ENCODE data around the gene ANKRD12.
"Not testable (repeated sequence)": the region's sequence is repeated elsewhere in the genome, so short reads cannot be mapped to it uniquely, and the experiment has no call there.

The ANKRD12 gene

GRCh38 chr18:9147440-9148202 lies 11.0 kb downstream of the ANKRD12 start:
- peak; percentile 72 for DNase-seq

- DNase-seq: no peak
These were observed 11.6 kb downstream of the ANKRD12 start for GRCh38 chr18:9148203-9148552.

- no peak for DNase-seq
These were observed 13.5 kb downstream of the ANKRD12 start for GRCh38 chr18:9150121-9150520.

GRCh38 chr18:9153256-9153655 lies 16.7 kb downstream of the ANKRD12 start:
- DNase-seq: no peak

GRCh38 chr18:9156604-9157249 lies 20.1 kb downstream of the ANKRD12 start:
- DNase-seq: no peak

- no peak for DNase-seq
These were observed 21.2 kb downstream of the ANKRD12 start for GRCh38 chr18:9157806-9158205.

GRCh38 chr18:9160014-9160413 lies 23.4 kb downstream of the ANKRD12 start:
- no peak for DNase-seq

GRCh38 chr18:9162663-9163062 lies 26.1 kb downstream of the ANKRD12 start:
- DNase-seq: not testable (repeated sequence)

- not testable (repeated sequence) for DNase-seq
These were observed 27.6 kb downstream of the ANKRD12 start for GRCh38 chr18:9164149-9164548.

- DNase-seq: not testable (repeated sequence)
These were observed 29.3 kb downstream of the ANKRD12 start for GRCh38 chr18:9165883-9166282.

- DNase-seq: not testable (repeated sequence)
These were observed 32.9 kb downstream of the ANKRD12 start for GRCh38 chr18:9169515-9169914.

GRCh38 chr18:9171919-9172318 lies 35.3 kb downstream of the ANKRD12 start:
- not testable (repeated sequence) for DNase-seq

GRCh38 chr18:9172506-9173127 lies 36.0 kb downstream of the ANKRD12 start:
- no peak for DNase-seq

- peak; percentile 10 for DNase-seq
These were observed 37.2 kb downstream of the ANKRD12 start for GRCh38 chr18:9173770-9174233.

GRCh38 chr18:9174302-9174701 lies 37.7 kb downstream of the ANKRD12 start:
- DNase-seq: no peak

GRCh38 chr18:9175115-9175514 lies 38.5 kb downstream of the ANKRD12 start:
- no peak for DNase-seq

GRCh38 chr18:9177031-9177430 lies 40.5 kb downstream of the ANKRD12 start:
- DNase-seq: no peak

GRCh38 chr18:9177466-9177865 lies 40.9 kb downstream of the ANKRD12 start:
- no peak for DNase-seq

- DNase-seq: no peak
These were observed 42.0 kb downstream of the ANKRD12 start for GRCh38 chr18:9178557-9178956.

GRCh38 chr18:9181275-9181674 lies 44.7 kb downstream of the ANKRD12 start:
- DNase-seq: no peak

- no peak for DNase-seq
These were observed 46.3 kb downstream of the ANKRD12 start for GRCh38 chr18:9182852-9183399.

- DNase-seq: no peak
These were observed 48.5 kb downstream of the ANKRD12 start for GRCh38 chr18:9184998-9185613.

Measured in eye (tissue), 1 donor.